ENCODE data around the gene KIRREL3.
A peak's percentile ranks its signal among the peaks of the same experiment; 100 is the strongest.
"Not testable (repeated sequence)": the region's sequence is repeated elsewhere in the genome, so short reads cannot be mapped to it uniquely, and the experiment has no call there.

The KIRREL3 gene

DNA sequence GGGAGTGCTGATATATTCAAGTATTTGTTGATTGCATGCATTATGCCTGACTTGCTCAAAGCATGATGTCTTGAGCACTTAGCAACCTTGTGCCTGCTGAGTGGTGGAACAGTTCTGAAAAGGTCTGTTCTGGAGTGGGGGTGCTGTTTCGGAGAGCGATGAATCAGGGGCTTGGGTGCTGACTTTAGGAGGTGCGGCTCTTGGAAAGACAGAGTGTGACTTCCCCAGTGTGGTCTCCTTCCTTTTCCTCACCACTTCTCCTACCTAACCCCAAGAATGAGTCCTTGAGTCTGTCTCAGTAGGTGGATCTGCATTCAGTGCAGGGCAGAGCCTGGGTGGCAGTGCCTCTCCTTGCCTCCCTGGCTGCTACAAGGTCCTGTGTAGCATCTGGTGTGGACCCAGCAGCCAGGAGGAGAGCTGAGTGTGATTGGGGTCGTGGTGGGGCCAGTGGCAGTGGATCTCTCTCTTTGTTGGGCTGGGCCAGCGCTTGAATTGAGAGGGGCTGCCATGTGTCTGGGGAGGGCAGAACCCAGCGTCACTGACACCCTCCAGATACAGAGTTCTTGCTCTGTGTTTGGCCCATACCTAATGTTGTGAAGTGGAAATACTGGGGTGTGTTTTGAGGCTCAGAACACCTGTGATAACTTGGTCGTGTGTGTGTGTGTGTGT, 609.1 kb downstream of the KIRREL3 start:
- no peak for DNase-seq

DNA sequence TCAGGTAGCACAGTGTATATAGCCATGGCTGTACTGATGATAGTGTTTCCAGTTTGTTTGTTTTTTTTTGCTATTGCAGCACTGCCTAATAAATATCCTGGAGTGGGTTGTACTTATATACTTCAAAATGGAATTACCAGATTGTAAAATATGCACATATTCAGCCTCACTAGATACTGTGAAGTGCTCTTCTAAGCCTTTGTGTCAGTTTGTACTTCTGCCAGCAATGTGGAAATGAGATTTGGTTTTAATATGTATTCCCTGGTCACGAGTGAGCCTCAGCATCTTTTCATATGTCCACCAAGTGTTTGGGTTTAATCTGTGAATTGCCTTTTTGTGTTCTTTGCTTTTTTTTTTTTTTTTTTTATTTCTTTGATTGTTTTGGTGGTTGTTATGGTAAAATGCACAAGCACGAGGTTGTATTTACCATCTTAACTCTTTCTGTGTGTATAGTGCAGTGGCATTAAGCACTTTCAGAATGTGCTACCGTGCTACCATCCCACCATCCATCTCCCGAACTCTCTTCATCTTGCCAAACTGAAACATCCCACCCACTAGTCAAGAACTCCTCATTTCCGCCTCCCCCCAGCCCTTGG, 610.2 kb downstream of the KIRREL3 start:
- no peak for DNase-seq

DNA sequence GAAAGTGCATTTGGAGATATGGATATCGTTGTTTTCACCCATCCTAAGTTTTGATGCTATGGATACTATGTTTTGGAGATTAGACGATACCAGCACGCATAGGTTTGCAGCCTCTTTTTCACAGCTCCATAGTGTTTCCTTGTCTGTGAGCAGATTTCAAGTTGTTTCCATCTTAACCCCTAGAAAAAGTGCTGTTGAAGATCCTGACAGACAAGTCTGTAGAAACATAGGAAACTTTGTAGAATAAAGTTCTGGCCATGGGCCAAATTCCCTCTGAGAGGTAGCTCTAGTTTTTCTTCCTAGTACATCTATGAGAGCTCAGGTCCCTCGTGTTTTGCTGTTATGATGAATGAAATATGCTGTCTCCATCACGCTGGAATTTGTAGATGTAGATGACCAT, 612.7 kb downstream of the KIRREL3 start:
- DNase-seq = no peak

DNA sequence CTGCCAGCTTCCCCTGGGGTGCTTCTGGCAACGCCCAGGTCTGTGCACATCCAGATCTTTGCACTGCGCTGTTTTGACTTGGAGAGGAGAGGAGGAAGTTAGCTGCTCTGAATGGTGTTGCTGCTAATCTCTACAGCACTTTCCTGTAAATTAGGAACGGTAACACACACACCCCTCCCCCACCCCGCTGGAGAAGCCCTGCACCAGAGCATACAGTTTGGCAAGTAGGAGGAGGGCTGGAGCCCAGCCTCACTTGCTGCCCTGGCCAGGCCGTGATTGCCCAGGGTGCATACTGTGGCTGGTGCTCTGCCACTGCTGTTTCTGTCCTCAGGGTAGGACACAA, 613.9 kb downstream of the KIRREL3 start:
- DNase-seq = peak in 1 of 2 experiments; percentile 79

DNA sequence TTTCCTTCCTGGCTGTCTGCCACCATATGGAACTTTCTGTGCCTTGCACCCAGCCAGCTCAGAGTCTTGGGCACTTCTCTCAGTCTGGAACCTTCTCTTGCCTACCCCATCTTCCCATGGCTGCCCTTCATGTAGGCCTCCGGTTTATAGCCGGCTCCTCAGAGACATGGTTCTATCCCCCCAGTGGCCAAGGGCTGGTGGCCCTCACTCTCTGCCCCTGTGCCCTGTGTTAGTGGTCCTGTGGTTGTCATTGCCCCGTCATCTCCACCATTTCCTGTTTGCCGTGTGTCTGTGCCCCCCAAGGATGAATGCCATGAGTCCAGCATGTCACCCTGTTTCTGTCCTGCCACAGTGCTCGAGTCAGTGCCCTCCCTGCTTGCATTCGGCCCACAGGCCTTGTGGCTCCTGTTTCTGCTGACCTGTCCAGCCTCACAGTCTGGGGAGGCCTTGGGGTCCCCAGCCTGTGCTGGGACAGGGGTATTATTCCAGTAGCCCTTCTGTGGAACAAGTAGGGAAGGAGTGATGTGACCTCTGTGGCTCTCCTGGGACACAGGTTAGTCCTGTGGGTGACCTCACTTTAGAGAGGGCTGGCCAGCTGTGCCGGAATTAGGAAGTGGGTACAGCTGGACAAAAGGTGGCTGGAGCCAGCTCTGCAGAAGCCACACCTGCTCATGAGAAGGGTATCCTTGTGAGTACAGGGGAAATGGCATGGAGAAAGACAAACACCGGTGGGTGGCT, 614.4 kb downstream of the KIRREL3 start:
- peak in 1 of 2 experiments; percentile 93 for DNase-seq

DNA sequence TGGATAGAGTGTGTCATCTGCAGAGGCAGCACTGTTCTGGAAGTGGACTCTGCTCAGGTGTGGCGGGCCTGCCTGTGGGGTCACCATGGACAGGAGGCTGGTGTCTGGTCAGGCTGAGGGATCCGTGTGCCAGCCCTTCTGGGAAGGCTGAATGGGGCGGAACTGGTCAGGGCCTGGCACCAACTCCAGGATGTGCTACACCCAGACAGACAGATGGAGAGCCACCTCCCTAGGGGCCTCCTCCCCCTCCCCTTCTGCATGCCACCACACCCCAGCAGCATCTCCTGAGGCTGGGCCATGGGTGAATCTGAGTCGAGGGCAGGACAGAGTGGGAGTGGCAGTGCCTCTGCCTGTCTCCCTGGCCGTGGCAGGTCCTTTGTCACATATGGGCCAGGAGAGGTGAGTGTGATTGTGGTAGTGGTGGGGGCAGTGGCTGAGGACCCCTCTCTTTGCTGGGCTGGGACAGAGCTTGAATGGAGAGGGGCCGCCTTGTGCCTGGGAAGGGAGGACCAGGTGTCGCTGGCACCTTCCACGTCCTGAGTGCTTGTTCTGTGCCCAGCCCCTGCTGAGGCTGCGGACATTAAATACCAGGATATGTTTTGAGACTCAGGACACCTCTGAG, 616.0 kb downstream of the KIRREL3 start:
- no peak for DNase-seq

DNA sequence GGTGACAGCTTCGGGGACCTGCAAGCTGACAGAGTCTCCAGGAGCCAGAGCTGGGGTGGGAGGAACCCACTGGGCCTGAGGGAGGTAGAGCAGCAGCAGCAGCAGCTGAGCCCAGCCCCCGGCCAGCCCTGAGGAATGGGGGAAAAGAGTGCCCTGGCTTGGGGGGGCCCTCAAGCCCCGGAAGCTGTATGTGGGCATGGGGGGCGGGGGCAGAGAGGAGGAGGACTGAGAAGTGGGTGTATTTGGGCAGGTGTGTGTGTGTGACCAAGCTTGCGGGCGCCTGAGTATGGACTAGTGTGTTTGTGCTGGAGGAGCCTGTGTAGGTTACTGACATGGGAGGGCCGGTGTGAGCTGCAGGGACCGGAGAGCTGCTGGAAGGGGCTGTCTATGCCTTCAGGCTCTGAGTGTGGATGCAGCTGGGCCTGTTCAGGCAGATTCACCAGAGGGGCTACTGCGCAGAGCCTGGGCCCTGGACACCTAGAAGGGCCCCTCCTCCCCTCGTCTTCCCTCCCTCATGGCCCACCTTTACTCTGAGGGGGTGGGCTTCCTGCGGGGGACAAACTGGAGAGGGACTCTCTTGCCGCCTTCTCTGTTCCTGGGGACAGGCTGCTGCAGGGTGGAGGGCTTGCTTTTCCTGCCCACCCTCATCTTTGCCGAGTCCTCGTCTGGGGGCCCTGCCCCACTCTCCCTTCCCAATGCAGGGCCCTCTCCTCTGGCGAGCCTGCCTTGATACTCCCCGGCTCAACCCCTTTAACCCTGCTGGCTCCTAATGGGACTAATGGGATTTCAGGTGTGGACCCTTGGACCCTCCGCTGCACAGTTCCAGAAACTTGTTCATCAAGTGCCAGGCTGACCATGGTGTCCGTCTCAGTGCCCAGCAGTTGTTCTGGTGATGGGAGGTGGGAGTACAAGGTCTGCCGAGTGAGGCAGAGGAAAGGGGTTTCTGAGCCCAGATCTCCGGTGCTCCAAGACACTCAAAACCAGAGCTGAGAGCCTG, 616.9 kb downstream of the KIRREL3 start:
- DNase-seq = no peak

DNA sequence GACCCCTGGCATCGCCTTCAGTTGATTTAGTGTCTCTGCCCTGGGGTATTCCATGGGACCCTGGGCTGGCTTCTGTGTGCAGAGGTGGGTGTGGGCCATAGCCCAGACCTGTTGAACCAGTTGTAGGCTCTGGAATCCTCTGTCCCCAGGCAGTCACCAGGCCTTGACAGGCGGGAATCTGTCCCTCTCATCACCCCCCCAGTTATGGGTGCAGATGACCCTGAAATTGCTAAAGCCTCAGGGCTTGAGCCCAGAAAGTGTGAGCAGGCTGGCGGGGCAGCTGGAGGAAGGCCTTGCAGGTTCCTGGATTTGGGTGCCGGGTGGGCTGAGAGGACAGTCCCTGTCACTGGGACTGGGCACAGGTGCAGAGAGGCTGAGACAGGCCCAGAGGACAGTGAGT, 617.9 kb downstream of the KIRREL3 start:
- not testable (repeated sequence) for DNase-seq

DNA sequence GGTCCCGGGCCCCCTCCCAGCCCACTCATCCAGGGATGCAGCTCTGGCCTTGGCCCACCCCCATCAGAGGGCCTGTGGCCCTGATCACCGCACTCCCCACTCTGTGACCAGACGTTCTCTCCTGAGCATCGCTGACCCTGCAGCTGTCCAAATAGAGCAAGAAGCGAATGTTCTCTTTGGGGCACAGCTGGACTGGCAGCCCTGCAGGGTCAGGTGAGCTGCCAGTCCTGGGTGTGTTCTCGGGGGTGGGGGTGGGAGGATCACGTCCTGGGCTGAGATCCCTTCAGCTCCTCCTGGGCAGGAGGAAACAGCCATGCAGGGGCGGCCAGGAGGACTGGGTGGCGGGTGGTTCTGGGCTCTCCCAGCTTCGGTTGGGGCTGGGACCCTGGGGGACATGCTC, 618.6 kb downstream of the KIRREL3 start:
- not testable (repeated sequence) for DNase-seq

DNA sequence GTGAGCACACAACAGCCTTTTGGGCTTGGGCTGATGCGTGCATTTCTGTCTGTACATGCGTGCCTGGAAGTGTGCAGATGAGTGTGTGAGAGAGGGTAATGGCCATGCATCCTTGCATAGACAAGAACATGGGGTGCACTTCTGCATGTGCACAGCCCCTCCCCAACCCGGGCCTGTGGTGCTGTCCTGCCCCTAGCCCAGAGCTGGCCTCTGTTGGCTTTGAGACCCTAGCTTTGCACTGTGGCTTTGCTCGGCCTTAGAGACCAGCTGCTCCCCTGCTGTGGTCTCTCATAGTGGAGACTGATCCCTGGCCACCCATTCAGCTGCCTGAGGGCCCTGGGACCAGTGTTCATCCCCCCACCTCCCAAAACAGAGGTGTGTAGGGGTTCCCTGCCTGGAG, 619.7 kb downstream of the KIRREL3 start:
- no peak for DNase-seq

DNA sequence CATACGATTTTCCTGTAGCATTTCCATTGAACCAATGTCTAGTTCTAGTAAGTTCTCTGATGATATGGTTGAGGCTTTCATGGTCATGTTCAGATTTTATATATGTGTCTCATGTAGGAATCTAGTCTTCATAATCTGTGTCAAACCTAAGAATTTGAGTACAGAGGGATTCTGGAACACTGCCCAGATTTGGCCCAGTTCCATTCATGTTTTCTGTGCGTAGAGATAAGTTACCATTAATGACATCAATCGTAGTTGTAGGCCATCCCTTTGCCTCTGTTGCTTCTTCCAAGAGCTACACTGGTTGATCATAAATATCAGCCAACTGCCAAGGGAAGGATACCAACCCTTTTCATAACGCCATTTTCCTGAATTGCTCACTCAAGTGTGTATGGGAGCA, 621.8 kb downstream of the KIRREL3 start:
- DNase-seq = no peak

DNA sequence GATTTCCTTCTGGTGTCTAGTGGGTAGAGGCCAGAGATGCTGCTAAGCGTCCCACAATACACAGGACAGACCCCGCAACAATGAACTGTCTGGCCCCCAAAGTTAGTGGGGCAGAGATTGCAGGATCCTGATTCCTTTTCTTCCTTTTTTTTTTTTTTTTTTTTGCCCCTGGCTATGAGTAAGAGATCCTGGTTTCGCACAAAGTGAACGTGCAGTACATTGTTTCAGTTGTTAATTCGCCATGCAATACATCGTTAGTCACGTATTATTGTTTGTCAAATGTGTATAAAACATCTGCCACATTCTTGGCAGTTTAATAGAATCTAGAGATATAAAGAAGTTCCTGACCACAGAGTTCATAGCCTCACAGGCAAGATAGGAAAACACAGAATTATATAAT, 624.8 kb downstream of the KIRREL3 start:
- no peak for DNase-seq

DNA sequence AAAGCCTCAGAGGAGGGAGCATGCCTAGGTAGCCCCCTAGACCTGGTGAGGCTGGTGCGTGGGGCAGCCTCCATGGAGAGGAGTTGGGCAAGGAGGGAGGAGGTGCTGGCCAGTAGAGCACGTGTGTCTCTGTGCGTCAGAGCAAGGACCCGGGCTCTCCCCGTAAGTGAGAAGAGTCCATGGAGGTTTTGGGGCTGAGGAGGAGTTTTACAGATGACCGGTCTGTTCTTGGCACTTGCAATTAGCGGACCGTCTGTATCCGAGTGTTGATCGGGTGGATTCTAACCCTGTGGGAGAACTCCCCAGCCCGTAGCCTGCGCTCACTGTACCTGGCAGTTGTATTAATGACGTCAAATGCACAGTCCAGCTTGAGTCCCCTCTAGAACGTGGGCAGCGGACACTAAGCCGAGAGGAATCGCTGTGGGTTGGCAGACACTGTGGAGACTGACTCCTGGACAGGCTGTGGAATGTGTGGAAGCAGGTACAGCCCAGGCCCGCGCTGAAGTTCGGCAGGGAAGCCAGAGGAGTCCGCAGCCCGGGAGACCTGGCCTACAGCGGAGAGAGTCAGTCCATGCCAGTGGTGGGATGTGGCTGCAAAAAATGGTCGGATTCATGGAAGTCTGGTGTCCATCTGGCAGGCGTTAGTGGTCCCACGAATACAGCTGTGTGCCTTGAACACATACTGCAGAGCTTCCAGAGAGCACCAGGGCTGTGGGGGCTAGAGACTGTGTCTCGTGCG, 625.8 kb downstream of the KIRREL3 start:
- not testable (repeated sequence) for DNase-seq

DNA sequence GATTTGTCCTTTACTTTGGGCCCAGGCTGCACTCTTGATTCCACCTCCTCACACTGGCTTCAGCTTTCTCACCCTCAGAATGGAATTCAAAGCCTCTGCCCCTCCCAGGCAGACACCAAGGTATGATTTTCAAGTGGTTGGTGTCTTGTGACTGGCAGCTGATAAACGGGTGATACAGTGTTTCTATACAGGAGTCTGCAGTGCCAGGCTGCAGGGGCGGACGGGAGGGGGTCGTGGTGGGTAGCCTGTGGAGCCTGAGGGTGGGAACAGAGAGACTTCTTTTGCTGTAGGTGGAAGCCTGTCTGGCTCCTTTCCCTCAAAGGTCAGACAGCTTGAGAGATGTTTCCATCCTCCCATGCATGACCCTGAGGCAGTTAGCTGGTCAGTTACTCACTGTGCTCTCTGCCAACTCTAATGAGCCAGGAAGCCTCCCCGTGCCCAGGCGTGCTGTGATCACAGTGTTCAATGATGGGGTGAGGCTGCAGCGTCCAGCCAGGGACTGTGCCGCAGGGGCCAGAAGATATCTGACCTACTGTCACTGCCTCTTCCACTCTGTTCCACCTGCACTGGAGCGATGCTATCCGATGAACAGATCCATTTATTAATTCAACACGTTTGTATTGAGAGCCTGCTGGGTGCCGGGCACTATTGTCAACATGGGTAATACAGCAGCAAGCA, 627.0 kb downstream of the KIRREL3 start:
- DNase-seq = not testable (repeated sequence)

Data from NCI-H2081 (cell line).